GM21515 (cell line): ENCODE results near the gene FCHSD1.

ENCODE experiments used
- ATAC-seq: cut with Tn5 transposase; IDR thresholded peaks from one replicate; pipeline ENCODE4 v1.9.1; 2021; ENCODE audit not compliant: unreplicated experiment

Gene FCHSD1

DNA sequence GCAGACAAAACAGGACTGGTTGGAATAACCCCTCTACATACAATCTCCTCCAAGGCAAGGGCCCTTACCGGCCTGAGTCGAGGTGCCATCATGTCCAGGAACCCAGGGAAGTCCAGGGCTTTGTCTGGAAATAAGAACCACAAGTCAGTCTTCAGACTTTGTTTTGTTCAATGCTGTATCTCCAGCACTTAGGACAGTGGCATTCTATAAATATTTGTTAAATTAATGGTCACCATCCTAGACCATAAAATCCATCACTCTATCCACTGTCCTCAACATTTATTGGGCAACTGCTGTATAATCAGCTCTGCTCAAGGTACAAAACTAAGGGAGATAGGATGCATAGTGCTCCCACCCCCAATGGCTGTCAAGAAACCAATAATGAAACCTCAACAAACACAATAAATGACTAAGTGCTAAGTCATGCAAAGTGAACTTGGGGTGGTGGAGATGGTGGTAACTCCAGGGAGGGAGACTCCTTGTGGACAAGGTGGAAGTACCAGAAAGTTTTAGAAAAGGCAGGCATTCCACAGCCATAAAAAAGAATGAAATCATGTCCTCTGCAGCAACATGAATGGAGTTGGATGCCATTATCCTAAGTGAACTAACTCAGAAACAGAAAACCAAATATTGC is 9.5 kb downstream of the FCHSD1 start:
- ATAC-seq: no peak

DNA sequence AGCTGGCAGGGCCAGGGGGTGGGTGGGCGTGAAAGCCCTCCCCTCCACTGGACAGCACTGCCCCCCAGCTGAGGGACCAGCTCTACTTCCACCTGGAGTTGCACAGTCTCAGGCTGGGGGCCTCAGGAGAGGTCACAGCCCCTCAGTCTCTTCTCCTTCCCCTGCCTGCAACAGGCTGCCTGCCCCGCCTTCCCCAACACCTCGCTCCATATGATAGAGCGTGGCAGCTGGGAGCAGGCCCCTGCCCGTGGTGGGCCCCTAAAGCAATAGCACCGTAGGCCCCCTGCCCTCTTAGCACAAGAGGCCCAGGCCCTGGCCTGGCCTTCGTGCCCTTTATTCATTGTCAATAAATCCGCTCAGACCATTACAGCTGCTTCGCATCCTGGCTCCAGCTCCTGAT is 10.5 kb downstream of the FCHSD1 start:
- no peak for ATAC-seq

GRCh38 chr5:141640051-141640415 is 11.2 kb downstream of the FCHSD1 start:
- ATAC-seq: no peak

DNA sequence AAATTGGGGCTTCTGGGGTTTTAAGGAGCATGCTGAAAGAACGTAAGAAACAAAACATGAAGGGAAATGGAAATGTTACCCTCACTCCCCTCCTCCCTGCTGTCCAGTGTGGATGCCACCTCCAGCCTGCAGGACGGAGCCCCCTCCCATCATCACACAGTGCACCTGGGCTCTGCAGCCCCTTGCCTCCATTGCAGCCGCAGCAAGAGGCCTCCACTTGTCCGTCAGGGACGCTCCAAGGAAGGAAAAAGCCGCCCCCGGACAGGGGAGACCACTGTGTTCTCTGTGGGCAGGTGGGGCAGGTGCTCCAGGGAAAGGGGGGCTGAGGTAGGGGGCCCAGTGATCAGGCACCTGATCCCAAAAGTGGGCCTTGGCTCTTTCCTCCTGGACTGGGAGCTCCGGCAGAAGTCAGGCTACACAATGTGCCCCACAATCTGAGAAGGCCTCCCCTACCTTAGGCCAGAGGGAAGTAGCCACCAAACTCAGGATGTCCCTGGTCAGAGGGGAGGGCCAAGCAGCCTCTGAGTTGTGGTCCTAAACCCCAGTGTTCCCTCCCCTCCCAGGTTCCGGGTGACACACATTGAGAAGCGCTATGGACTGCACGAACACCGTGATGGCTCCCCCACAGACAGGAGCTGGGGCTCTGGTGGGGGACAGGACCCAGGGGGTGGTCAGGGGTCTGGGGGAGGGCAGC is 11.7 kb downstream of the FCHSD1 start:
- ATAC-seq: no peak

GRCh38 chr5:141638771-141639170 is 12.4 kb downstream of the FCHSD1 start:
- ATAC-seq: no peak

DNA sequence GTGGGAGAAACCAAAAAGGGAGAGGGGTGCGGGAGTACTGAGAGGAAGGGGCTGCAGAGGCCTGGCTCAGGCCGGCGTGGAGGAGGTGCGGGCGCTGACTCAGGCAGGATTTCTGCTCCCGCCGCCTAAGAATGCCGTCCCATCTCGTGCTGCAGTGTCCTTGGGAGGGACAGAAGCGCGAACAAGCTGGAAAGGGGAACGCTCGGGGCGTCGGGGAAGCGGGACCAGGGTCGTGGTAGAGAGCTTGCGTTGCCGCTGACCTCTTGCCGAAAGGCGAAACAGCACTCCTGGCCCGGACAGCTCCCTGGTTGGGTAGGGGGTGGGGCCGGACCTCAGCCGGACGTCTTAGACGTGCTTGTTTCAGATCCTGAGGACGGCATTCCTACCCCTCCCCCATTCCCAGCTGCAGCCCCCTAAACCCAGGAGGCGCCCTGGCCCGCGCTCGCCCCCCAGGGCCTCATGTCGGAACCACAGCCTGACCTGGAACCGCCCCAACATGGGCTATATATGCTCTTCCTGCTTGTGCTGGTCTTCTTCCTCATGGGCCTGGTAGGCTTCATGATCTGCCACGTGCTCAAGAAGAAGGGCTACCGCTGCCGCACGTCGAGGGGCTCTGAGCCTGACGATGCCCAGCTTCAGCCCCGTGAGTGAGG is 13.3 kb downstream of the FCHSD1 start:
- ATAC-seq: peak; percentile 32

GRCh38 chr5:141637123-141637766 is 14.0 kb downstream of the FCHSD1 start:
- peak; percentile 25 for ATAC-seq

DNA sequence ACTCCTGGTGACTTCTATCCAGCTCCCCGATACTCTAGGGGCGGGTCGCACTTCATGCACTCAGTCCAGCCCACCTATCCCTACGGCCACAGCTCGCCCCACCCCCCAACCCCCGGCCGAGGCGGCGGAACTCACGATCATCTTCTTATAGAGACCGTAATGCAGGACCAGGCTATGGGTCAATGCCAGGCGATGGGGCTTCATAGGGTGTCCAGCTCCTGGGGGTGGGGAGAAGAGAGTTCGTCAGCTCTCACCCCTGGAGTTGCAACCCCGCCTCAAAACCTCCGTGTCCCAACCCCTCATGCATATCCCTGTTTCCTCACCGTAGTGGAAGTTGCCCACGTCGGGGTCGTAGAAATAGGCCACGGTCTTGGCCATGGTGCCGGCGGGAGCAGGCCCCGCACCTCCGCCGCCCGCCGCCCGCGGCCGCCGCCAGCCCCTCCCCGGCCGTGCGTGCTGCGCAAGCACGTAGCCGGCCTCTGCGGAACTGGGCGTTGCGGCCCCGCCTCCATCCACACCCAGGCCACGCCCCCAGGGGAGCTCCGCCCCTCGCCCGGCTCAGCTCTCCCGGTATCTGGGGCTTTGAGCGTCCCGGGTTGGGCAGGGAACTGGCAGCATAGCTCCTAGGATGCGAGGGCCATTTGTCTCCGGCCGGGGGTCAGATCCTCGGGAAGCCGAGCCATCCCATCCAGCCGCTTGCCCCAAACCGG is 14.7 kb downstream of the FCHSD1 start, which contains the start of the genes HDAC3 and RELL2:
Gene HDAC3 (minus strand): TSS at position 437 of the 710 bp plus-strand sequence. CDS start 59 bp downstream, at position 378.
Gene RELL2 (plus strand): TSS at position 585 of the 710 bp plus-strand sequence. CDS start 1,229 bp downstream, outside the sequence.
- peak; percentile 65 for ATAC-seq

GRCh38 chr5:141636106-141636412 is 15.2 kb downstream of the FCHSD1 start:
- ATAC-seq: no peak

DNA sequence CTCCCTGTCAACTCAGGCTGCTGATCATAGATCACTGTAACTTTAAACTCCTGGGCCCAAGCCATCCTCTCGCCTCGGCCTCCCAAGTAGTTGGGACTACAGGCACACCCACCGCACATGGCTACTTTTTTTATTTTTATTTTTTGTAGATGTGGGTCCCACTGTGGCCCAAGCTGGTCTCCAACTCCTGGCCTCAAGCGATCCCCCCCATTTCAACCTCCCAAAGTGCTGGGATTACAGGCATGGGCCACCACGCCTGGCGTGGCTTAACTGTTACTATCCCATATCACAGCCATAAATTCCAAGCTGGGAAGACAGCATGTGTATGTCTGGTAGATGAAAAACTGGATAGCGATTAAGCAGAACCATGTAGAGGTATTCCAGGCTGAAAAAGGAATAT is 15.6 kb downstream of the FCHSD1 start:
- no peak for ATAC-seq

GRCh38 chr5:141634720-141635119 is 16.5 kb downstream of the FCHSD1 start:
- no peak for ATAC-seq

- ATAC-seq: peak; percentile 67
Measured at GRCh38 chr5:141633871-141634561, 17.2 kb downstream of the FCHSD1 start.

- no peak for ATAC-seq
Measured at GRCh38 chr5:141632650-141633049, 18.6 kb downstream of the FCHSD1 start.

DNA sequence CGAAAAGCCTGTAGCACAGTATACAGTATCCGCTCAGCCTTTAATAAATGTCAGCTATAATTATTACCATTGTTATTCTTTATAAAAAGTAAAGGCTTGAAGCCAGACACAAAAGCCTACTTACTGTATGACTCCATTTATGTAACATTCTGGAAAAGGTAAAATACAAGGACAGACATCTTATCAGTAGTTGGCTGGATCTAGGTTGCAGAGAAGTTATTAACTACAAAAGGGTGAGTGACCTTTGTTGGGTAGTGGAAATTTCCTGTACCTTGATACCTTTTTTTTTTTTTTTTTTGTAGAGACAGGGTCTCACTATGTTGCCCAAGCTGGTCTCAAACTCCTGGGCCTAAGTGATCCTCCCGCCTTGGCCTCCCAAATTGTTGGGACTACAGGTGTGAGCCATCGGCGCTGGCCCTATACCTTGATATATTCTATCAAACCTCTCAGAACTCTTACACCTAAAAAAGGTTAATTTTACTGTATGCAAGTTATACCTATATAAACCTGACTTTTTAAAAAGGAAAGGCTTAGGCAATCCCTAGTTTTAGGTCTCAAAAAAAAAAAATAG is 20.6 kb downstream of the FCHSD1 start:
- ATAC-seq: no peak

DNA sequence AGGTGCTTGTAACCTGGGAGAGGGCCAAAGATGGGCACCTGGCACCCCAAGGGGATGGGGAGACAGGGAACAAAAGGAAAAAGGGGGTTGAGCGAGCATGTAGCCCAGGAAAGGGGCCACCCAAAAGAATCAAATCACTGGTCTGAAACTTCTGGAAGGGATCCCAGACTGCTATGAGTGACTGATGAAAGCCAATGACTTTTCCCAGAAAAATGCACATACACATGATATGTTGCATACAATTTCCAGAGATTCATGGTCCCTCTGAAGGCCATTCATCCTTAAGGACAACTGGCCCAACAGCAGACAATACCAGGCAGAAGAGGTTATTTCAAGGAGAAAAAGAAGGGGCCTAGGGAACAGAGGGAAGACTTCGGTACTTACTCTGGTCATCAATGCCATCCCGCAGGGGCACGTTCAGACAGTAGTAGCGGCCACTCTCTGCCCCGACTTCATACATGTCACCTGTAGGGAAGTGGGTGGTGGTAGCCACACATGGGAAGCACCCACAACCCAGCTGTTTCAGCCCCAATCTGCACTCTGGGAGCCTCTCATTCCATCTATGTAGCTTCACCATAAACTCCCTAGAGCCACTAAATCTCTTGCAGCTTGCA is 22.9 kb downstream of the FCHSD1 start:
- no peak for ATAC-seq

DNA sequence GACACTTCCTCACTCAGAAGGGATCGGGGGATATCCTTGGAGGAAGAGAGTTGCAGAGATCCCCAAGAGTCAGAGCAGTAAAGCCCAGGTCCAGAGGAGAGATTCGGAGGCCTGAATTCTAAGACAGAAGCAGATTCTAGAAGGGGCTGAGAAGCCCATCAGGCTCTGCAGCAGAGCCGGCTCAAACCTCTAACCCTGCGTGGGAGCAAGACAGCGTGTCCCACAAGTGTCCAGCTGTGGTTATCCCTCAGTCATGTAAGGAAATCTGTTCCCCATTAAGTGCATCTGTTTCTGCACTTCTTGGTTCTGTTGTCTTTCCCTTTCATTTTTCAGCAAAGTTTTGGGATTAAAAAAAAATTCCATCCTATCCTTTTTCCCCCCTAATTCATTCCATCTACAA is 27.6 kb downstream of the FCHSD1 start:
- ATAC-seq: no peak

- peak; percentile 55 for ATAC-seq
Measured at GRCh38 chr5:141623186-141623585, 28.0 kb downstream of the FCHSD1 start.

GRCh38 chr5:141618804-141619554 is 32.2 kb downstream of the FCHSD1 start, which contains the start of gene DIAPH1:
Gene DIAPH1, minus strand, starts transcription at chr5:141619000. Its CDS starts 86 bp downstream, at chr5:141618914.
- ATAC-seq: peak; percentile 81
